Upper lobe of left lung (tissue), 6 donors: Measurements from ENCODE around the gene SRPK2. TPM values are rescaled to one million over a fixed set of nuclear protein-coding genes. Genes with fewer than 3 reads are reported as not detected.

Source experiments
- ATAC-seq, 2 donors: fragments of 200-7000 bp; cut with Tn5 transposase; one replicate each; pipeline ENCODE4 v1.9.1; 2022; ENCODE audit warnings: mild to moderate bottlenecking in 2 of 2, moderate library complexity in 2 of 2; ENCODE audit not compliant: low FRiP score in 2 of 2
- DNase-seq, 2 donors: peaks; one replicate each; pipeline ENCODE4 v3.0.0-alpha.2; 2019 to 2020
- H3K27ac ChIP-seq, 4 donors: fragments of 200-600 bp; sonication (generic); one replicate each; pipeline ENCODE4 v1.5.1; 2016 to 2019
- H3K27me3 ChIP-seq, 4 donors: fragments of 200-600 bp; sonication (generic); one replicate each; pipeline ENCODE4 v1.5.1; 2017 to 2019
- H3K36me3 ChIP-seq, 4 donors: fragments of 200-600 bp; sonication (generic); one replicate each; pipeline ENCODE4 v1.5.1; 2016 to 2019
- H3K4me1 ChIP-seq, 4 donors: fragments of 200-600 bp; sonication (generic); one replicate each; pipeline ENCODE4 v1.5.1; 2018 to 2019
- H3K4me3 ChIP-seq, 4 donors: fragments of 200-600 bp; sonication (generic); one replicate each; pipeline ENCODE4 v1.5.1; 2017 to 2019; ENCODE audit warnings: mild to moderate bottlenecking in 2 of 4, moderate library complexity in 1 of 4
- H3K9me3 ChIP-seq, 4 donors: fragments of 200-600 bp; sonication (generic); one replicate each; pipeline ENCODE4 v1.5.1; 2018 to 2019
- CTCF ChIP-seq, 6 experiments: fragments of 450-650 bp in 4 of 6; fragments of 200-600 bp in 2 of 6; sonication (generic) in 2 of 6; IDR thresholded peaks; one replicate each; pipeline ENCODE4 v1.5.1; 2016 to 2019; ENCODE audit warnings: antibody characterized with exemption in 6 of 6
- EP300 ChIP-seq, 4 donors: sonication (generic); formaldehyde crosslinking; IDR thresholded peaks; one replicate each; pipeline ENCODE4 v1.5.1; 2017; ENCODE audit warnings: antibody characterized with exemption in 4 of 4, control low read depth in 2 of 4
- POLR2A ChIP-seq, 4 donors: fragments of 450-650 bp; IDR thresholded peaks; one replicate each; pipeline ENCODE4 v1.5.1; 2016 to 2017; ENCODE audit warnings: antibody characterized with exemption in 4 of 4, mild to moderate bottlenecking in 2 of 4
- POLR2AphosphoS5 ChIP-seq, 2 donors: sonication (generic); formaldehyde crosslinking; IDR thresholded peaks; one replicate each; pipeline ENCODE4 v1.5.1; 2017; ENCODE audit warnings: antibody characterized with exemption in 2 of 2
- WGBS, 2 donors: methylation state at CpG; one replicate each; pipeline ENCODE4 v1.1.5; 2017 to 2018; 5-methylcytosine and 5-hydroxymethylcytosine counted together
- total RNA-seq, 6 donors: library from RNA; depleted of rRNA in 4 of 6; stranded (reverse); fragments of >200 nt in 4 of 6; gene quantifications; one replicate each; pipeline versions ENCODE4 v1.1.0 to v1.2.1, GENCODE V29; 2016 to 2021
- donor health status: DM: no; HTN: no; CAD: no; lungs with moderate emphysema.
- donor health status: DM: no; HTN: yes; CAD: no; lungs with severe emphysema.

The SRPK2 gene
- total RNA-seq, 6 donors from 2014 or later, result 29.6 to 55.6 (median 45.6) TPM

GRCh38 chr7:105320896-105321295, 67.8 kb downstream of the SRPK2 start:
- Histone ChIP-seq H3K27ac (no peak overlapping the region), H3K9me3 (no peaks in the 10 kb centered on the region), H3K27me3 (no peaks in the 10 kb centered on the region), H3K36me3 (no peaks in the 10 kb centered on the region), H3K4me3 (no peak overlapping the region), H3K4me1 (peaks cover 0 to 4% (median 0%) of the 10 kb centered on the region in 4 donors)
- ATAC-seq, result no peak
- DNase-seq, result no peak
- TF ChIP-seq POLR2A (IDR thresholded peaks at IDR 0.05) (no peak), POLR2AphosphoS5 (IDR thresholded peaks at IDR 0.05) (no peak), CTCF (IDR thresholded peaks at IDR 0.05) (no peak), EP300 (IDR thresholded peaks at IDR 0.05) (no peak)
- WGBS, 2 donors, result 85 to 100% methylated on average over 2 of the region's 2 CpGs

GRCh38 chr7:105319578-105319977, 69.1 kb downstream of the SRPK2 start:
- Histone ChIP-seq H3K4me3 (no peak overlapping the region), H3K27me3 (no peaks in the 10 kb centered on the region), H3K9me3 (no peaks in the 10 kb centered on the region), H3K36me3 (no peaks in the 10 kb centered on the region), H3K4me1 (no peaks in the 10 kb centered on the region), H3K27ac (no peak overlapping the region)
- no peak for TF ChIP-seq EP300 (IDR thresholded peaks at IDR 0.05)
- no peak for TF ChIP-seq POLR2A (IDR thresholded peaks at IDR 0.05)
- no peak for TF ChIP-seq POLR2AphosphoS5 (IDR thresholded peaks at IDR 0.05)
- TF ChIP-seq CTCF (IDR thresholded peaks at IDR 0.05), result no peak
- DNase-seq, result no peak
- 78 to 79% methylated on average over 10 of the region's 10 CpGs for WGBS, 2 donors
- no peak for ATAC-seq

GRCh38 chr7:105316578-105317344, 72.0 kb downstream of the SRPK2 start:
- 76 to 82% methylated on average over 2 of the region's 2 CpGs for WGBS, 2 donors
- Histone ChIP-seq H3K36me3 (no peaks in the 10 kb centered on the region), H3K4me1 (no peaks in the 10 kb centered on the region), H3K27me3 (no peaks in the 10 kb centered on the region), H3K4me3 (no peak overlapping the region), H3K27ac (no peak overlapping the region), H3K9me3 (no peaks in the 10 kb centered on the region)
- ATAC-seq (no peak), DNase-seq (no peak)
- TF ChIP-seq POLR2AphosphoS5 (IDR thresholded peaks at IDR 0.05) (no peak), CTCF (IDR thresholded peaks at IDR 0.05) (no peak), POLR2A (IDR thresholded peaks at IDR 0.05) (no peak), EP300 (IDR thresholded peaks at IDR 0.05) (no peak)

- TF ChIP-seq POLR2A (IDR thresholded peaks at IDR 0.05) (no peak), CTCF (IDR thresholded peaks at IDR 0.05) (no peak), POLR2AphosphoS5 (IDR thresholded peaks at IDR 0.05) (no peak), EP300 (IDR thresholded peaks at IDR 0.05) (no peak)
- WGBS, 2 donors, result 63 to 77% methylated on average over 2 of the region's 2 CpGs
- H3K27ac ChIP-seq, result no peak overlapping the region
- H3K4me1 ChIP-seq, result no peaks in the 10 kb centered on the region
- no peak overlapping the region for H3K4me3 ChIP-seq
- H3K27me3 ChIP-seq, result no peaks in the 10 kb centered on the region
- no peak for DNase-seq
- H3K36me3 ChIP-seq, result no peaks in the 10 kb centered on the region
- no peaks in the 10 kb centered on the region for H3K9me3 ChIP-seq
- ATAC-seq, result no peak
Observed at GRCh38 chr7:105315357-105315756, 73.4 kb downstream of the SRPK2 start.
